HG03354 (cell line): ENCODE data around the gene SLC25A33.

ENCODE experiments used
- ATAC-seq: cut with Tn5 transposase; IDR thresholded peaks from one replicate; pipeline ENCODE4 v1.9.1; 2021; ENCODE audit warnings: mild to moderate bottlenecking; ENCODE audit not compliant: unreplicated experiment, poor library complexity, severe bottlenecking

The SLC25A33 gene

GRCh38 chr1:9597361-9598315 lies 58.4 kb downstream of the SLC25A33 start:
- ATAC-seq = no peak

GRCh38 chr1:9598316-9598700 lies 59.0 kb downstream of the SLC25A33 start:
- no peak for ATAC-seq

- ATAC-seq = no peak
Measured at GRCh38 chr1:9599741-9600140, 60.5 kb downstream of the SLC25A33 start.

- no peak for ATAC-seq
Measured at GRCh38 chr1:9600861-9601834, 61.9 kb downstream of the SLC25A33 start.

- ATAC-seq = no peak
Measured at GRCh38 chr1:9601942-9602793, 62.9 kb downstream of the SLC25A33 start.

GRCh38 chr1:9602794-9603167 lies 63.5 kb downstream of the SLC25A33 start:
- no peak for ATAC-seq

- no peak for ATAC-seq
Measured at GRCh38 chr1:9603307-9603706, 64.0 kb downstream of the SLC25A33 start.

- no peak for ATAC-seq
Measured at GRCh38 chr1:9603766-9604753, 64.8 kb downstream of the SLC25A33 start.

GRCh38 chr1:9604836-9605235 lies 65.6 kb downstream of the SLC25A33 start:
- ATAC-seq = no peak

- no peak for ATAC-seq
Measured at GRCh38 chr1:9605946-9606455, 66.7 kb downstream of the SLC25A33 start.

- ATAC-seq = no peak
Measured at GRCh38 chr1:9606458-9606857, 67.2 kb downstream of the SLC25A33 start.

GRCh38 chr1:9606948-9607347 lies 67.7 kb downstream of the SLC25A33 start:
- no peak for ATAC-seq

- no peak for ATAC-seq
Measured at GRCh38 chr1:9607352-9607751, 68.1 kb downstream of the SLC25A33 start.

- no peak for ATAC-seq
Measured at GRCh38 chr1:9609998-9610397, 70.7 kb downstream of the SLC25A33 start.

- no peak for ATAC-seq
Measured at GRCh38 chr1:9610548-9610947, 71.3 kb downstream of the SLC25A33 start.

GRCh38 chr1:9611716-9612115 lies 72.5 kb downstream of the SLC25A33 start:
- ATAC-seq = no peak

- ATAC-seq = no peak
Measured at GRCh38 chr1:9612162-9612845, 73.0 kb downstream of the SLC25A33 start.
